HG02571 (cell line): Measurements from ENCODE around the gene IL1RAPL1.

Source experiments
- ATAC-seq: cut with Tn5 transposase; IDR thresholded peaks from one replicate; pipeline ENCODE4 v1.9.1; 2021; ENCODE audit warnings: mild to moderate bottlenecking, moderate library complexity; ENCODE audit not compliant: unreplicated experiment

IL1RAPL1 gene

DNA sequence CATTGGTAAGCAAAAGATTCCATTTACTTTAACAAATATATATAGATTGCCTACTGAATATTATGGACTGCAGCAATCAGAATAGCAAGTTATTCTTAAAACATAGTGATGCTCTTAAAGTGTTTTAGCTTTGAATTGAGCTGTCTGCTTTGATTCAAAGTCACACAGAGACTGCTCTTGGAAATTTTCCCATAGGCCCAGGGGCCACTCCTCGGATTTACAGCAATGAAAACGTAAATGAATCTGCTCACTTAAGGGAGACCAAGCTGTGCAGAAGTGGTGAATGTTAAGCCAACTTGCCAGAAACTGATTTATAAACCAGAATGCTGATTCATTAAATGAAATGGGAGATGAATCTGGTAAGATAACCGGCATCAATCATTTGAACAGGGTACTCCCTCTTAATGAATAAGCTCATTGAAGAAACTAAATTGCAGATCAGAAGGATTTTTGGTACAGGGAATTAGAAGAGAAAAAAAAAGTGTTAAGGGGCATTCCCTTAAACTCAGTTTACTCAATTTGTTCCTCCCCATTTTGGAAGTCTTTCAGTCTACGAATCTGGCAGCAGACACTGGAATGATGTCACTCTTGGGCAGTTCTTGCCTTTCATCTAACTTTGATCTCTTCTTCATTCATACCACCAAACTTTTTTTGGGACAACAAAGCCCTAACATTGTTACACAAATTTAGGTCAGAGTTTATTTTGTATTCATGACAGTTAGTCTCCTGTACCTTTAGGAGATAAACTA is 1264.8 kb downstream of the IL1RAPL1 start:
- no peak for ATAC-seq

DNA sequence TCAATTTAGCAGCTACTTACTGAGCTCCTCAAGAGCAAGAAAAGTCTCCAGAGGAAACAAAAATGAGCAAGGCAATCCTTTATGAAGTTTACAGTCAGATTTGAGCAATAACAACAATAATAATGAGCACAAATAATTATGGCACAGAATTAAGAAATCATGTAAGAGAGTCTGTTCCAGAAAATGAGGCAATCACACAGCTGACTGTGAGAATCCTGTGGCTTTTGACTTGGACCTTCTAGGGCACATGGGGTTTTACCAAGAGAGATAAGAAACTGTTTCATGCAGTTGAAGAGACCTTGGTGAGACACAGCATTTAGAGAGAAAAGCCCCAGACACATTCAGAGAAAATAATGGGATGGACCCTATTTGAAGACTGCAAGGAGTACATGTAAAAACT is 1265.5 kb downstream of the IL1RAPL1 start:
- ATAC-seq = no peak

DNA sequence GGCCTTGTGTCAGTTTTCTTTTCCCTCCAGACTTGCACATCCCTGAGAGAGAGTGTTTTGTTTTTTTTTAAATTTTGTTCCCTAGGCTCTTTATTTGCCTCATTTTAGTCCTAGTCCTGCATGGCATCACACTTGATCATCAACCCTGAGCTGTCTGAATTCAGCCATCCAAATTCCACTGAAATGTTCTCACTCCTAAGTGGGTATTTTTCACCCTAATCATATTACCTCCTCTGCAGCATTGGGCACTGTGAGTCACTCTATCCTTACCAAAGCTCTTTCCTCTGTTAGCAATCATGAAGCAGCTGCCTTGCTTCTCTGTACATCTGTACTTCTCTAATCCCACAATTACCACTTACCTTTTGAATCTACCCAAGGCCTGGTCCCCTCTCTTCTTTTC is 1271.5 kb downstream of the IL1RAPL1 start:
- no peak for ATAC-seq

GRCh38 chrX:29862126-29862677 is 1275.0 kb downstream of the IL1RAPL1 start:
- ATAC-seq = no peak

GRCh38 chrX:29867971-29868370 is 1280.7 kb downstream of the IL1RAPL1 start:
- no peak for ATAC-seq

- no peak for ATAC-seq
These were observed 1282.6 kb downstream of the IL1RAPL1 start for GRCh38 chrX:29869837-29870236.

GRCh38 chrX:29870608-29871007 is 1283.4 kb downstream of the IL1RAPL1 start:
- no peak for ATAC-seq

- ATAC-seq = no peak
These were observed 1285.6 kb downstream of the IL1RAPL1 start for GRCh38 chrX:29872831-29873230.

- no peak for ATAC-seq
These were observed 1289.5 kb downstream of the IL1RAPL1 start for GRCh38 chrX:29876733-29877132.

GRCh38 chrX:29880977-29881376 is 1293.7 kb downstream of the IL1RAPL1 start:
- no peak for ATAC-seq

GRCh38 chrX:29890004-29890403 is 1302.8 kb downstream of the IL1RAPL1 start:
- no peak for ATAC-seq

- ATAC-seq = no peak
These were observed 1303.5 kb downstream of the IL1RAPL1 start for GRCh38 chrX:29890646-29891200.

DNA sequence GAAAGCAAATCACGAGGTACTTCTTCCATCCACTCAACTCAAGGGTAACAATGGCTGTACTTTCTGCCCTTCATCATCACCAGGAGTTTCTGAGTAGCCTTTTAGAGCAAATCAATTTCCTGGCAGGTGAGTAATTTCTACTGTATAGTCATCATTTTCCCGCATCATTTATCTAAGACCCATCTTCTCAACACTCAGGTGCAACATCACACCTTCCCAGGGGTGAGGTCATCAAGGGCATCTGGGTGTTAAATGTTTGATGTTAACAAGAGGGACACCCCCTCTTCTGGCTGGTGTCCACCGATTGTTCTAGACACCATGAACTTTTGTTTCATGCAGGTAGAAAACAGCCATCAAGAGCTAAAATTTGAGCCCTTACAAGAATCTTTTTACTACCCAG is 1314.8 kb downstream of the IL1RAPL1 start:
- no peak for ATAC-seq

DNA sequence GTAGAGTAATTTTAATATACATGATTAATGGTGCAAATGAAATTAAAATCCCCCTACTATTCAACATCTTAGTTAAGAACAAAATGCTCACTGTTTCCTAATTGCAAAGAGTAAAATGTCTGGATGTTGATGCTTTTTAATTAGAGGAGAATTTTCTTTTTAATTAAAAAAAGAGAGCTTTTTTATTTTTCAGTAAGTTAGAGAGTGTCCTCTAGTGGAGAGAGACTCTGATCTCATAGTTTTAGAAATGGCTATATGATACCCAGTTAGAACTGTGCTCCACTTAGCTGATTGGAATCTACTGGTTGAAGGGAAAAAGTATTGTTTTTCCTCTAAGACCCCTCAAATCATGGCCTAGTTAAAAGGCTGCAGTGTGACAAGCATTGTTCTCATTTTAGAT is 1316.1 kb downstream of the IL1RAPL1 start:
- ATAC-seq = no peak

DNA sequence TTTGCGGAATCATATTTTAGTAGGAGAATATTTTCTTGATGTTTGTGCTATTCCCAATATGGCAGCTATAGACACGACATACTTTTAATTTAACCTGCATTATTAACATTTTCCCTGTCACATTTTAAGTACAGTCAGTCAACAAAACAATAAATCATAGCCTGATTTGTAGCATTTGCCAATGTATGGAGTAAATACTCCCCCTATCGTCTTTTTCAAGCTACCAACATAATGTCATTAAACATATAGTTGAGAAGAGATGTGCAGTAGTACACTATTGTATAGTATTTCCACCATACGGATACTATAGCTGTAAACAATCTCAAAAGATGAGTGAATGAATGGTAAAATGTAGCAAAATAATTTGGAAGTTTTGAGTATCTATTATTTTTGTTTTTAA is 1324.4 kb downstream of the IL1RAPL1 start:
- ATAC-seq = no peak

GRCh38 chrX:29913647-29914046 is 1326.4 kb downstream of the IL1RAPL1 start:
- ATAC-seq = no peak

GRCh38 chrX:29922607-29923006 is 1335.4 kb downstream of the IL1RAPL1 start:
- no peak for ATAC-seq

- no peak for ATAC-seq
These were observed 1338.8 kb downstream of the IL1RAPL1 start for GRCh38 chrX:29926056-29926455.

GRCh38 chrX:29926659-29927058 is 1339.4 kb downstream of the IL1RAPL1 start:
- ATAC-seq = no peak

DNA sequence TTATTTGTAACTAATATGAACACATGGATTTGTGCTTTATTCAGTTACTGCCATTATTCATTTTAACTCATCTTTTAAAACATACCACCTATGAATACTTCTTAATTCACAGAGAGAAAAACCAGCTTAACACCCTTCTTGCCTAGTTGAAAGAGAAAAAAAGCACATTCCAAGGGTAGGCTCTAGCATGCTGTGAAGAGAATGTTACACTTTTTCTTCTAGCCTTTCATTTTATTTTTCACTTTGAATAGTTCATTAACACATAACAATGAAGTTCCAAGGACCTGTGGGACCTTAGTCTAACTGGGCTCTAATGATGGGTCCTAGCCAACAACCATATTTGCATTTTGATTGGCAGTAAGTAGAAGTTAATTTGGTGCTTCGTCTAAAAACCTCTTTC is 1348.2 kb downstream of the IL1RAPL1 start:
- no peak for ATAC-seq

- ATAC-seq = no peak
These were observed 1353.5 kb downstream of the IL1RAPL1 start for GRCh38 chrX:29940750-29941149.

- no peak for ATAC-seq
These were observed 1354.0 kb downstream of the IL1RAPL1 start for GRCh38 chrX:29941287-29941686.
